G401 (cell line): ENCODE results near the gene ODAM. TPM values are rescaled to one million over a fixed set of nuclear protein-coding genes. Genes with fewer than 3 reads are reported as not detected.
"Not testable (repeated sequence)": the region's sequence is repeated elsewhere in the genome, so short reads cannot be mapped to it uniquely, and the experiment has no call there.

Experiments
- DNase-seq: peaks from one replicate; pipeline ENCODE4 v3.0.0-alpha.2; 2015; ENCODE audit warnings: low spot score
- in situ Hi-C: cut with HindIII; loops from 2 replicates; pipeline ENCODE4 v1.10.0; 2016; ENCODE audit warnings: low sequenced_read_pairs, mixed read lengths
- total RNA-seq: library from RNA; depleted of rRNA; stranded (reverse); fragments of >200 nt; shearing (Covaris generic); gene quantifications from 2 replicates; pipeline ENCODE4 v1.2.3, GENCODE V29; 2014; rRNA removed

ODAM gene, protein sequence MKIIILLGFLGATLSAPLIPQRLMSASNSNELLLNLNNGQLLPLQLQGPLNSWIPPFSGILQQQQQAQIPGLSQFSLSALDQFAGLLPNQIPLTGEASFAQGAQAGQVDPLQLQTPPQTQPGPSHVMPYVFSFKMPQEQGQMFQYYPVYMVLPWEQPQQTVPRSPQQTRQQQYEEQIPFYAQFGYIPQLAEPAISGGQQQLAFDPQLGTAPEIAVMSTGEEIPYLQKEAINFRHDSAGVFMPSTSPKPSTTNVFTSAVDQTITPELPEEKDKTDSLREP
- total RNA-seq: not detected in 2 replicates

DNA sequence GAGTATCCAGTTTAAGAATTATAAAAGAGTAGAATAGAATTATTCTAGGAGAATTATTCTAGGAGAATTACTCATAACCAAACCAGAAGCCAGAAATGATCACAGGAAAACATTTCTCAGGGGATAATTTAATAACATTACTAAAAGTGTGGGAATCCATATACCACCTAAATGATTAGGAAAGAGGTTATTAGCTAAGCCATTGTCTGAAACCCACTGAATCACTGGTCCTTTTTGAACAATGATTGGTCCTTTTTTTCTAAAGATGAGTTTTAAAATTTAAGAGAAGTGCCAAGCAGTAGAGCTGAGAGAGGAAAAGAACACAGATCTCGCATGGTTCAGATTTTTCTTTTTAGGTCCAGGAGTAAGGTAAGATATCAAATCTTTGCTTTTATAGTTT is at the start of gene ODAM:
Gene ODAM, plus strand, starts transcription at position 301 of the 400 bp plus-strand sequence. CDS start 819 bp downstream, outside the sequence.
- DNase-seq: no peak
- in situ Hi-C loops: no loop called here

DNA sequence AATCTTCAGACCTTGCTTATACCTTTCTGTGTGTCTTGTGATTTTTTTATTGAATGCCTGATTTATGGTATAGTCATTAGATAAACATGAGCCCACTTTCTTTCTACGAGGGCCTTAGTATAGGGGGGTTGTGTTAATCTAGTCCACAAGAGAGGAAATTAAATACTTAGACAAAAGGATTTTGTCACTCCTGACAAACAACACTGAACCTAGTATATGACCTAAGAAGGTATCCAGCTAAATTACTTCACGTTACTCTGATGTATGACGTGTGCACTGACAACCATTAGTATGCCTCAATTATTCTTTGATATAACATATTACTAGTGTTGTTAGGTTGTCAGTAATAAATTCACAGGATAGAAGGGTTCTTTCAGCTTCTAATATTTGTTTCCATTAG is 44.3 kb upstream of the ODAM start:
- in situ Hi-C loops: no loop called here
- no peak for DNase-seq

DNA sequence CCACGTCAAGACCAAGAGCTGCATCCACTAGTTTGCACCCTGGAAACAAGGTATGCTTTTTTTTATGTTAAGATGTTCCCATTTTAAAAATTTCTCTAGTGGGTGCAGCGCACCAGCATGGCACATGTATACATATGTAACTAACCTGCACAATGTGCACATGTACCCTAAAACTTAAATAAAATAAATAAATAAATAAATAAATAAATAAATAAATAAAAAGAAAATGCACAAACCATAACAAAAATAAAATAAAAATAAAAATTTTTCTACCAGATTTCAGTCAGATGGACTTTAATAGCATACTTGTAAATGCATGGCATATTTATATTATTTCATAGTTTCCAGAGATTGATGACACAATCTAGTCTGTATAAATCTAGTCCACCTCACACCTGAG is 43.4 kb upstream of the ODAM start:
- DNase-seq: no peak
- in situ Hi-C loops: no loop called here

DNA sequence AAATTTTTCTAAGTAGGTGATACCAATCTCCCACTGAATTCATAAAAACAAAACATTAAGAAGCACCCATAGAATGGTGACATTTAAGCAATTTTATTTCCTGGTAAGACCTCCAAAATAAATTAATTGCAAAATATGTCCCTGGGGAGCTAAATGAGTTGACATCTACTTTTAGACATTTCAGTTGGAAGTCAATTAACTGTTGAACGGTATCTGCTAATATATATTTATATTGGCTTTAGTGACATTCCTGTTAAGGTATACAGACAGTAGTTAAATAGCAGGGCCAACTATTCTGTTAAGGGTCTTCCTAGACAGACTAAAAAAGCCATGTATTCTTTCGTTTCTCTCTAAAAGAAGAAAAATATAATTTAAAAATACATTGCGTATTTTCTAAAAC is 41.6 kb upstream of the ODAM start, which contains the start of gene PRR27:
Gene PRR27, plus strand, starts transcription at position 301 of the 400 bp plus-strand sequence. CDS start 139 bp downstream, outside the sequence.
- DNase-seq: no peak
- in situ Hi-C loops: no loop called here

DNA sequence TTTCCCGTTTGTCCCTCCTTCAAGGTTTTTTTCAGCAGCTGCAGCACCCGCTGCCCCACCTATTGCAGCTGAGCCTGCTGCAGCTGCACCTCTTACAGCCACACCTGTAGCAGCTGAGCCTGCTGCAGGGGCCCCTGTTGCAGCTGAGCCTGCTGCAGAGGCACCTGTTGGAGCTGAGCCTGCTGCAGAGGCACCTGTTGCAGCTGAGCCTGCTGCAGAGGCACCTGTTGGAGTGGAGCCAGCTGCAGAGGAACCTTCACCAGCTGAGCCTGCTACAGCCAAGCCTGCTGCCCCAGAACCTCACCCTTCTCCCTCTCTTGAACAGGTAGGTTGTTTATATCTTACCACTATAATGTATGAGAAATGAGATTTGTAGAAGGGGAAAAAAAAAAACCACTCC is 36.9 kb upstream of the ODAM start:
- in situ Hi-C loops: no loop called here
- DNase-seq: no peak

DNA sequence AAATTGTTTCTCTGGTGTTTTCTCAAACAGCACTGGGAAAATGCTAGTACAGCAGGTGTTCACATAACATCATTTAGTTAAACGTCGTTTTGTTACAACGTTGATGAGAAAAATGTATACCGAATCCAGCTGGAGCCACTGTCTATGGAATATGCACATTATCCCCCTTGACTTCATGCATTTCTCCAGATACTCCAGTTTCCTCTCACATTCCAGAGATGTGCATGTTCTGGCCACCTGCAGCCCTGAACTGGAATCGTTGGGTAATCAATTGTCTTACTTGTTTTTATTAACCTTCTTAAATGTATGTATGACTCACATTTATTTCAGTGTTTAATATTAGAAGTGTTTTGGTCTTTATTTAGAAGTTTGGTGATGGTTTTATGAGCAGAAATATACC is 18.4 kb upstream of the ODAM start:
- in situ Hi-C loops: no loop called here
- DNase-seq: no peak

DNA sequence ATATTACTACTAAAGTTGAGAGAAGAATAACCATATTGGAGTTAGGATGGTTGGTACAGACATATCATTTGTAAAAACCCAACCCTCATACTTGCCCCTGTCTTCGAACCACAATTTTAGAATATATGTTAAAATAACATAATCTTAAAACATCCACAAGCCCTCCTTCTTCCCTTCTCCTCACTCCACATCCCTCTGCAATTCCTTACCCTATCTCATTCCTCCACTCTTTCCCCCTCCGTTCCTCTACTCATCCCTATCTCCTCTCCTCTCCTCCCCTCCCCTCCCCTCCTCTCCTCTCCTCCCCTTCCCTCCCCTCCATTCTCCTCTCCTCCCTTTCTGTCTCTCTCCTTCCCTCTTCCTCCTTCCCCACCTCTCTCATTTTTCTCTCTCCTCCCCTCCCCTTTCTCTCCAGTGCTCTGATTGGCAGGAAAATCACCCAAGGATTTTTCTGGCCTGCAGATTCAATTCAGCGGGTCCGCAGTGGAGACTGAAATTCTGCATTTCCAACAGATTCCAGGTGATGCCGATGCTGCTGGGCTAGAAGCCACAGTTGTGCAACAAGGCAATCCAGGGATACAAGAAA is 17.4 kb upstream of the ODAM start:
- no peak for DNase-seq
- in situ Hi-C loops: no loop called here

DNA sequence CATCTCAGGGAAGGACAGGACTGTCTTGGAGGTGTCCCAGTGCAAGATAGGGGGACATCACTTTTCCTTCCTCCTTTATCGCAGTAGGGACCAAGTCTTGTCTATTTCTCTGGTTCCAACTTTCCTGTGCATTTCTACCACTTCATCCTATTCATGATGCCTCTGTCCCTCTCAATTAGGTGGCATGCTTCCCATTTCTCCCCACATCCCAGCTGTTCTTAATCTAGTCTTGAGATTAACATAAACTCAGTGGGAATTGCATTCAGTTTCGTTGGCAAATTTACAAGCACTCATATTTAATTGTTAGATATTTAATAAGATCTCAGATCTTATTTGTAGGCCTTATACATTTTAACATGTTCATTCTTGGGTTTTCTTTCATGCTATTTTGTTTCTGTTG is 15.7 kb upstream of the ODAM start:
- DNase-seq: no peak
- in situ Hi-C loops: no loop called here

DNA sequence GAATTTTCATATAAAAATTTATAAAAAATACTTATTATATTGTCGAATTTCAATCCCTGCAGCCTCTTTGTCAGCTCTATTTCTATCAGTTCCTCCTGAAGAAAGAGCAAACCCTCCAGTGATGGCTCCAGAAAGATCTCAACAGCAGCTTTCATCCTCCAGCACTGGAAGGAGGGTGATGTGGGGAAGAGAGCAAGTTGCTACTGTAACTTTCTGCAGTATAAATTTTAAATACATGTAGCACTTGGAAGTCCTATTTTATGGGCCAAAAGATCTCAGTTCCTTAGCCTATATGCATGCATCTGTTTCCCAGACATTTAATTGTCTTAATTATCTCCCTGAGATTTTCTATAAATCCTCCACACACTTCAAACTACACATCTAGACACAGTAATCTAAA is 13.7 kb upstream of the ODAM start:
- DNase-seq: no peak
- in situ Hi-C loops: no loop called here

DNA sequence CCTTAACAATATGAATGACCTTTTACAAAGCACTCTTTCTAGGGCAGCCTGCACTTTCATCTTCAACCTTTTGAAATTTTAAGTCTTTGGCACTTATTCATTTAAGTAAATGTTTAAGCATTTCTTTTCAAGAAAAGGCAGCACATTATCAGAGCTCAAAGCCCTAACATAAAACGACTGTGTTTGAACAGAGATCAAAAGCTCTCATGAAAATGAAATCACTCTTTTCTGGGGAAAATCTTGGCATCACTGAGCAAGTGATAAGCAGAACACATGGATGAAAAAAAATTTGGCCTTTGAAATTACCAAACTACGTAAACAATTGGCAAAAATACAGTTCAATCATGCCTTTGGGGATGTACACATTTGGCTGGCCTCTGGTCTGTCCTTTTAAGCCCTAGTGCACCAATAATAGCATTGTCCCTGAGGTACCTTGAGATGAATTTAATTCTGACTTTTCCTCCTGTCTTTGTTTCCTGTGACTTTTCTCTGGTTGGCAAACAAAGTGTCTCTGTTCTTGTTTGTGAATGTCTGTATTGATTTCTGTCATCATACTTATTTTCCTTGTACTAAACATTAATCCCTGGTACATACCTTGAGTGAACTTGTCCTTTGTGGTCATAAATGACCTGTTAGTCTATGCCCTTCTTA is 12.9 kb upstream of the ODAM start:
- in situ Hi-C loops: no loop called here
- DNase-seq: no peak

DNA sequence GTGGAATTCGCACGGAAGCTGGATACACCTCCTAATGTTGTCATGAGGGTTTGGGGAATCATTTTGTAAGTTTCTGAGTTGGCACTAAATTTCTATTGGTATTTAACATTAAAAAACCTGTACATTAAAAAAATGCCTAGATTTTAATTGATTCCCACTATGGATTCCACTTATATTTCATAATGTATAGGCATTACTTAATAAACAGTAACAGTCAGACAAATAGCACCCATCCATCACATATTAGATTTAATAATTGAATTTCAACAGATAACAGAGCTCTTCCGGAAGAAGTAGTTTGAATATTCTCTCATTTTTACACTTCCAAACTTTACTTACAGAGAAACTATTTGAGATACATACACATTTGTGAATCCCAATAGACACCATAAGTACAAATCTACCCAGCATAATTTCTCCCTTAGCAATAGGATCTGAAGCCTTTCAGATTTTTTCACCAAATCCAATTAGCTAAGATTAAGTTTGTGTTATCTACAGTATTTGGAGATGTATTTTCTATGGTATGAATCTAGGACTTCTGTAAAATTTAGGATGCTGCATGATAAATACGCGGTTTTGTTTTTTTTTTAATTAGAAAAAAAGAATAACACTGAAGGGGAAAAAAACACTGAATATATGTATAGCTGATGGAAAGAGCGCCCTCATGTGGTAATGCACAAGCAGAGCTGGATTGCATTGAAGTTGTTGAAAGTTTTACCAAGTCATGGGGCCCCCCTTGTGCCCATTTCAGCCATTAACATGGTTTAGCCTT is 12.2 kb upstream of the ODAM start:
- in situ Hi-C loops: no loop called here
- DNase-seq: no peak

DNA sequence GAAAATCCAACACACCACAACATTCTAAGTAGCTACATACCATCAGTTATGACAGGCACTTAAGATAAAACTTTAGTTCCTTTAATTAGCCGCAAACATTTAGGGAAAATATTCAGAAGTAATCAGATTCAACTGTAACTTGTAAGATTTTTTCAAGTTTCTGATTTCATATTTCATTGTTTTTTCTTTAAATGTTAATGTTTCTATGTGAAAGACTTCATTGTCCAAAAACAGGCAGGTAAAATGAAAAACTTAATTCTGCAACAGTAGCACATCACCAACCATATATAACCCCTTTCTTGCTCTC is 11.6 kb upstream of the ODAM start:
- in situ Hi-C loops: no loop called here
- DNase-seq: no peak

DNA sequence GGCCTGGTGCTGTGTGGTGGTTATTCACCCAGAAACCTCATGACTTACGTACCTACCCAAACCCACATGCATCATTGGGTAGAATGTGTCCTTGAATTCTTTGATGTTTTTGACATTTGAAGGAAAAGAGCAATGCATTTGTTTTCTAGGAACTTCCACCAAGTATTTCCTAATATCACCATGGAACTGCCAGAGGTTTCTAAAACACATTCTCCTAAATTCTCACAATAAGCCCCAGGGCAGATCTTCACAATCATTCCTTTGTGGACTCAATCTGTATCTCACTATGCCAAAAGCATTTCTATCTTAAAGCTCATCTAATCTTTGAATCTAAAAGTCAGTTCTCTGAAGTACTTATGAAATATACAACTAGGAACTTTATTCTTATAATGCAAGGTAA is 8.3 kb upstream of the ODAM start:
- no peak for DNase-seq
- in situ Hi-C loops: no loop called here

DNA sequence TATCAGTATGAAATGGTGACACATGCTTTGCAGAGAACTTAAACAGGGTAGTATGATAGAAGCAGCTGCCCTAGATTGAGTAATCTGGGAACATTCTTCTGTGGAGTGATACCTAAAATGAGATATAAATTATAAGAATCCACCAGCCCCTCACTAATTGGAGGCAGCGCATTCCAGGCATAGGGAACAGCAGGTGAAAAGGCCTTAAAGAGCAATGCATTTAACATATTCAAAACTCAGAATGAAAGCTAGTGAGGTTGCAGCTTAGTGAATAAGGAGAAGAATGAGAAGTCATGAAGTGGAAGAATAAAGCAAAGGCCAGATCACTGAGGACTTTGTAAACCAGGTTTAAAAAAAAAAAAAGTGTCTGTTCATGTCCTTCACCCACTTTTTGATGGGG is 4.9 kb upstream of the ODAM start:
- no peak for DNase-seq
- in situ Hi-C loops: no loop called here

DNA sequence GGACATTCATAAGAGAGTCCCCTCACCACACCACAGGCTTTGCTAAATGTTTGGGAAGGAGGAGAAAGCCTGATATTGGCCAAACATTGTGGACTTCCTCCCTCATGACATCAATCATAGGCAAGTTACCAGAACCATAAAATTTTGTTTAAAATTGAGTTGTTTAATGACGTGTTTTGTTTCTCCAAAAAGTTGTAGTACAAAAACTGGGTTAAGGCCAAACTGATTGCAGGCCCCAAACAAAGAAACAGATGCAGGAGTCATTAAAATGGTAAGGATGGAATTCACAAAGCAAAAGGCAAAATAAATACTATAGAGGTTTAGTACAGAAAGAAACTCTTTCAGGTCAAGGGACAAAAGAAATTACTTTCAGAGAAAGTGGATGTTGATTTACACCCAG is 3.9 kb upstream of the ODAM start:
- in situ Hi-C loops: no loop called here

DNA sequence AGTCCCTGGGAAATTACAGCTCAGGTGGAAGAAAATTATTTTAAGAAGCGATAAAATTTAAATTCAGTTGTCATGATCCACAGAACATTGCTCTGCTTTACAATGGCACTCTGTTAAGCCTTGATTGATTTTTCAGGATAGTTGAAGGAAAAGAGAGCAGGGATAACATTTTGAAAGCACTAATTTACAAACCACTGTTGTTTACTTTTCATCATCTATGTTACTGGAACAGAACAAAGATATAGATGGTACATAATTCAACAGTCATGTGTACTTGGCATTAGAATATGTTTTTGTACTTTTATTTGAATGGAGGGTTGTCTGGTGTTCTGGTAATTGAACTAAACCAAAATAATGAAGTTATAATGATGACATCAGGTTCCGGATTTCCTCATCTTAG is 2.6 kb upstream of the ODAM start:
- in situ Hi-C loops: no loop called here
- no peak for DNase-seq

More for the DNA sequence above, 3.9 kb upstream of the ODAM start:
- DNase-seq: no peak

DNA sequence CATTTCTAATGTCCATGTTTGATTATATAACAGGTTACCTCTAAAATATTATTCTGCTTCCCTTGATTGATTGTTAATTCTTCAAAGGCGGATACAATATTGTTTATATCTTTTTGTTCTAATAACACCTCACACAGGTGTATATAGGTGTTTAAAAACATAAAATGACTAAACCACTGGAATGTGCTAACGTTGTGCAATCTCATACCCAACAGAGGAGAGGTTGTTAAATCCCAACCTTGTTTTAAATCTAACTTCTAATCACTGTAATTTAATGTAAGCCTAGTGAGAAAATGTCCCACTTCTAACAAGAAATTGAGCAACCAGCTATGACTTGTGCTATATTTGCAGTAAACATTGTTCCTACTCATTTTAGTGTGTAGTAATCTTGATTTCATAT is 1.3 kb downstream of the ODAM start:
- no peak for DNase-seq
- in situ Hi-C loops: no loop called here

DNA sequence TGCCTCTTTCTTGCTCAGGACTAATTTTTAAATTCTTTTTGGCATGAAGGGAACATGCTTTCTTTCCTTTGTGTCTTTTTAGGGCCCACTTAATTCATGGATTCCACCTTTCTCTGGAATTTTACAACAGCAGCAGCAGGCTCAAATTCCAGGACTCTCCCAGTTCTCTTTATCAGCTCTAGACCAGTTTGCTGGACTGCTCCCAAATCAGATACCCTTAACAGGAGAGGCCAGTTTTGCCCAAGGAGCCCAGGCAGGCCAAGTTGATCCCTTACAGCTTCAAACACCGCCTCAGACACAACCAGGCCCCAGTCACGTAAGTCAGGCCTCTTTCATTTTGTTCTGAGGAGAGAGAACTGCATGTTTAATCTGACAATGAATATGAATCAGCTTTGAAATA is 2.3 kb downstream of the ODAM start:
- DNase-seq: no peak
- in situ Hi-C loops: no loop called here

DNA sequence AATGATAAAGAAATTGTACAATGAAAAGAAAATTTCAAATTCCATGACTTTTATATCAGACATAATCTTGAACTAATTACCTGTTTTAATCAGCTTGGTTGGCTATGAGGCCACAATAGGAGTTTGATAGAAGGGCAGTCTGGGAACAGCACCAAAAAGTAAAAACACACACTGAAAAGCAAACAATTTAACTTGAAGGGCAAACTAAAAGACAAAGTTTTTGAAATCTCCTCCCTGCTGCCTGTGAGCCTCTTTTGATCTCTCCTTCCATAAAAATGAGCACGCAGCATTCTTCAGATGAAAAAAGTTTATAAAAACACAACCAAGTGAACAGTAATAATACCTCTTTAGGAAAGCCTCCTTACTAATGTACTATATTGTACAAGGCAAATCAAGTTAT is 8.1 kb downstream of the ODAM start:
- no peak for DNase-seq
- in situ Hi-C loops: no loop called here

DNA sequence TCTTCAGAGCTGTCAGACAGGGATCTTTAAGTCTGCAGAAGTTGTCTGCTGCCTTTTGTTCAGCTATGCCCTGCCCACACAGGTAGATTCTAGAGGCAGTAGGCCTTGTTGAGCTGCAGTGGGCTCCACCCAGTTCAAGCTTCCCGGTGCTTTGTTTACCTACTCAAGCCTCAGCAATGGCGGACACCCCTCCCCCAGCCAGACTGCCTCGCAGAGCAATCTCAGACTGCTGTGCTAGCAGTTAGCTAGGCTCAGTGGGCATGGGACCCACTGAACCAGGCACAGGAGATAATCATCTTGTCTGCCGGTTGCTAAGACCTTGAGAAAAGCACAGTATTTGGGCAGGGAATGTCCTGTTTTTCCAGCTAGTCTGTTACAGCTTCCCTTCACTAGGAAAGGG is 17.2 kb downstream of the ODAM start:
- in situ Hi-C loops, DNase-seq: not testable (repeated sequence)
